CD4-positive, alpha-beta T cell treated with Interleukin-12 subunit alpha and Interleukin-12 subunit beta, for 1 hour (primary cell): ENCODE data around the gene DPEP1.
"Not testable (repeated sequence)": the region's sequence is repeated elsewhere in the genome, so short reads cannot be mapped to it uniquely, and the experiment has no call there.

ENCODE experiments used
- DNase-seq: peaks from one replicate; pipeline ENCODE4 v3.0.0-alpha.2; 2020

DPEP1 gene

GRCh38 chr16:89656435-89657121, 43.1 kb downstream of the DPEP1 start:
- no peak for DNase-seq

GRCh38 chr16:89657442-89658220, 44.2 kb downstream of the DPEP1 start, which contains the start of the genes CHMP1A and SPATA33:
Gene CHMP1A, minus strand, starts transcription at chr16:89657708. Its CDS starts 120 bp downstream, at chr16:89657588.
Gene SPATA33, plus strand, starts transcription at chr16:89657836. Its CDS starts 76 bp downstream, at chr16:89657912.
- DNase-seq, result peak; percentile 94

GRCh38 chr16:89658221-89658879, 44.9 kb downstream of the DPEP1 start:
- DNase-seq, result no peak

GRCh38 chr16:89660146-89660545, 46.7 kb downstream of the DPEP1 start:
- DNase-seq, result no peak

GRCh38 chr16:89661215-89661614, 47.8 kb downstream of the DPEP1 start:
- DNase-seq, result no peak

DNA sequence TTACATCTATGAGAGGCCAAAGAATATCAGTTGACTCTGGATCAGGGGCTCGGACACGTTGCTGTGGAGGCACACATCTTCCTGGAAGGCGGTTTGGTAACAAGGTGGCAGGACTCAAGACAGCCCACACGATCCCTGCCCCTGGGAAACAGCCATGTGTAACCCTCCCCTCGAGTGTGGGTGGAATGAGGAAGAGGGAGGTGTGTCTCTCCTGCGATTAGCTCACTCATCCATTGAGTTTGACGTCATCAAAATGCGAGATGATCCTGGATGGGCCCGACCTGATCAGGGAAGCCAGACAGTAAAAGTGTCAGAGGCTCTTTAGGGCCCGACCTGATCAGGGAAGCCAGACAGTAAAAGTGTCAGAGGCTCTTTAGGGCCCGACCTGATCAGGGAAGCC, 50.8 kb downstream of the DPEP1 start:
- not testable (repeated sequence) for DNase-seq

DNA sequence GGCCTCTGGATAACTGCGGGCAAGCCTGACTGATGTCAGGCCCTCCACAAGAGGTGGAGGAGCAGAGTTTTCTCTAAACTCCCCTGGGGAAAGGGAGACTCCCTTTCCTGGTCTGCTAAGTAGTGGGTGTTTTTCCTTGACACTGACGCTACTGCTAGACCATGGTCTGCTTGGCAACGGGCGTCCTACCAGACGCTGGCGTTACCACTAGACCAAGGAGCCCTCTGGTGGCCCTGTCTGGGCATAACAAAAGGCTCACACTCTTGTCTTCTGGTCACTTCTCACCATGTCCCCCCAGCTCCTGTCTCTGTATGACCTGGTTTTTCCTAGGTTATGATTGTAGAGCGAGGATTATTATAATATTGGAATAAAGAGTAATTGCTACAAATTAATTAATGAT, 53.6 kb downstream of the DPEP1 start:
- not testable (repeated sequence) for DNase-seq

DNA sequence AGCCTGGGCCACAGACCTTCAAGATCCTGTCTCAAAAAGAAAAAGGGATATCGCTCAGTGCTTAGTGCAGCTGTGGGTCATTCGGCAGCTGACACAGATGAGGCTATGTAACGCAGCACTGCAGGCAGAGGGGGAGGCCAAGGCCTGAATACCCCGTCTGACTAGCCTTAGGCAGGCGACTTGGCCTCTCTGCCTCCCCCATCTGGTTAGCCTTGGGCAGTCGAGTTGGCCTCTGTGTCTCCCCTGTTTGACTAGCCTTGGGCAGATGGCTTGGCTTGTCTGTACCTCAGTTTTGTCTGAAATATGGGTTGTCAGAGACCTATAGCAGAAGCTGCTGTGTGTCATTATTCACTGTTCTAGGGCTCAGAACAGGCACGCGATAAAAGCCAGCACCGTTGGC, 54.2 kb downstream of the DPEP1 start:
- no peak for DNase-seq

DNA sequence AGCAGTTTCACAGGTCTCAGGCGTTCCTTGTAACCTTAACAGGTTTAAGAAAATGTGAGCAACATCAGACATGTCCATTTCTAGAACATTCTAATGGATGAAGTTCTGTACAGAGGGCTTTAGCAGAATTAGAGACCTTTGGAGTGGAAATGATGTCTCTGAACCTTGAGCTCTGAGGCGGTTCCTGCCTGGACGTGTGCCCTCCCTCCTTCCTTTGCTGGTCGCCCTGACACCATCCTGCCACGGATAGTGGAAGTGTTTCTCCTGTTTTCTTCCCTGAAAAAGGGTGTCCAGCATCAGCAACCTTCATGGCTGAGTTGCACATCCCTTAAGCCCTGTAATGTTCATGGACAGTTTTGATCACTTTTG, 55.3 kb downstream of the DPEP1 start:
- DNase-seq, result no peak

GRCh38 chr16:89669755-89670154, 56.3 kb downstream of the DPEP1 start:
- no peak for DNase-seq

GRCh38 chr16:89670496-89671431, 57.3 kb downstream of the DPEP1 start:
- DNase-seq, result no peak

DNA sequence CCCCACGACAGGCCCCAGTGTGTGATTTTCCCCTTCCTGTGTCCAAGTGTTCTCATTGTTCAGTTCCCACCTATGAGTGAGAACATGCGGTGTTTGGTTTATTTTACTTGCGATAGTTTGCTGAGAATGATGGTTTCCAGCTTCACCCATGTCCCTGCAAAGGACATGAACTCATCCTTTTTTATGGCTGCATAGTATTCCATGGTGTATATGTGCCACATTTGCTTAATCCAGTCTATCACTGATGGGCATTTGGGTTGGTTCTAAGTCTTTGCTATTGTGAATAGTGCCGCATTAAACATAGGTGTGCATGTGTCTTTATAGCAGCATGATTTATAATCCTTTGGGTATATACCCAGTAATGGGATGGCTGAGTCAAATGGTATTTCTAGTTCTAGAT, 58.1 kb downstream of the DPEP1 start:
- DNase-seq, result not testable (repeated sequence)

- DNase-seq, result no peak
Observed at GRCh38 chr16:89672177-89672941, 58.9 kb downstream of the DPEP1 start.

- DNase-seq, result no peak
Observed at GRCh38 chr16:89678258-89678657, 64.8 kb downstream of the DPEP1 start.

GRCh38 chr16:89685916-89686315, 72.5 kb downstream of the DPEP1 start:
- no peak for DNase-seq

DNA sequence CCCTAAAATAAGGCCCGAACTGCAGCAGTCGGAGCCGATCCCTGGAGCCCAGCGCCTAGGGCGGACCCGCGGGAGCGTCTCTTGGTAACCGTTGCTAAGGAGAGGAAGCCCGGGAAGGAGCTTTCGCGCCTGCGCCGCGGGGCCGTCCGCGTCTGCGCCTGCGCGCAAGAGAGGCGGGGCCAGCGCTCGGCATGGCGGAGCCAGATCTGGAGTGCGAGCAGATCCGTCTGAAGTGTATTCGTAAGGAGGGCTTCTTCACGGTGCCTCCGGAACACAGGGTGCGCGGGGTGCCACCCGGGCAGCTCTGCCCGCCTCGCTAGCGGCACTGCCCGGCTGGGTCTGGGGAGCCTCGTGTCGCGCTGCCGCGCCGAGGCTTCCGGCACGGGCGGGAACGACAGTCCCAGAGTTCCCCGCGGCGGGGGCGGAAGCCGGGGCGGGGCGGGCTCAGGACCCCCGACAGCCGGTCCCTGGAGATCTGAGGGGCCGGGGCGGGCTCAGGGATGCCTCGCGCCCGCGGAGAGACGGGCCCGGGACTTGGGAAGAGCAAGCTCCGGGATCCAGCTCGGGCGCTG, 73.2 kb downstream of the DPEP1 start, which contains the start of gene CDK10:
Gene CDK10 (plus strand): TSS at position 170 of the 572 bp plus-strand sequence. CDS start 22 bp downstream, at position 192.
- peak; percentile 90 for DNase-seq

DNA sequence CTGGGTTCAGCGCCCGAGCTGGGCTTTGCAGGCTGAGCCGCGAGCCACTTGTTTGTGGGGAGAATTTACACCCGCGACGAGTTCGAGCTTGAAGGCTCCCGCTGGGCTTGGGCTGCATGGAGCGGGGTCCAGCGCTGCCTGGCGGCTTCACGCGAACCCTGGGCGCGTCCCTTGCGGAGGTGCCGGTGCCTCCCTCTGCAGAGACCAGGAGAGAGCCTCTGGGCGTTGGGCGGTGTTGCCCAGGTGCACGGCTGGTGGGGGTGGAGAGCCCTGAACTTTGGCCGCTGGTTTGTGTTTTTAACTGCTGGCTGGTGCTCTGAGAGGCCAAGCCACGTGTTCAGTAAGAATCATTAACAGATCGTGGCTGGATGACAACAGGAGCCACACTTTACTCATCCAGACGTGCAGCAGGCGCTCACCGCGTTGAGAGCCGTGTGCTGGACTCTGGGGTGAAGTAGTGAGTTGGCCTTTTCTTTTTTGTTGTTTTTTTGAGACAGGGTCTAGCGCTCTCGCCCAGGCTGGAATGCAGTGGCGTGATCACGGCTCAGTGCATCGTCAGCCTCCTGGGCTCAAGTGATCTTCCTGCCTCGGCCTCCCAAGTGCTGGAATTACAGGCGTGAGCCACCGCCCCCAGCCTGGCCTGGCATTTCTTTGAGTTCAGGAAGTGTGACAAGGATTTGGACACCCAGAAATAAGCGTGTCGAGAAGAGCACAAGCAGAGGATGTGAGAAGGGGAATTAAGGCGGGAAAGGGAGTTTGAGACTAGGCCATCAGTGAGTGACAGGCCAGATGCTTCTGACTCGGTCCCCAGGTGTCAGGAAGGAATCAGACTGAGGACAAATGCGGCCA, 73.9 kb downstream of the DPEP1 start:
- DNase-seq, result no peak
